H1 (cell line): Measurements from ENCODE around the gene CFAP92. TPM values are rescaled to one million over a fixed set of nuclear protein-coding genes. Genes with fewer than 3 reads are reported as not detected.

Source experiments
- CTCF ChIA-PET: fragments of 300-600 bp; sonication (Branson Sonifier 250); formaldehyde crosslinking; loops from one replicate; lab custom pipeline; 2021; ENCODE audit not compliant: partially characterized antibody; lab: Charles Lee
- POLR2A ChIA-PET: fragments of 300-600 bp; sonication (Branson Sonifier 250); formaldehyde crosslinking; loops from one replicate; lab custom pipeline; 2021; ENCODE audit warnings: inconsistent platforms; ENCODE audit not compliant: partially characterized antibody; lab: Charles Lee
- DNase-seq, 2 experiments: peaks; one replicate each; pipeline versions ENCODE4 v3.0.0 to v3.0.0-alpha.2; 2010 to 2022; ENCODE audit warnings: low spot score in 2 of 2, low read depth in 1 of 2, mixed read lengths in 1 of 2
- FAIRE-seq: peaks from 2 replicates; lab custom pipeline; 2011; peaks lifted over from hg19 to GRCh38; lab: Jason Lieb, UNC
- H2AFZ ChIP-seq: 2 replicates; pipeline ENCODE4 v1.8.1; 2012; ENCODE audit warnings: low read length, inconsistent platforms
- H2AK5ac ChIP-seq: 2 replicates; pipeline ENCODE4 v1.6.1; 2013; ENCODE audit warnings: low read depth, low read length
- H2BK120ac ChIP-seq: replicated peaks from 2 replicates; pipeline ENCODE3; 2013; ENCODE audit warnings: low read depth, low read length, inconsistent platforms
- H2BK12ac ChIP-seq: 2 replicates; pipeline ENCODE4 v1.6.1; 2013; ENCODE audit warnings: low read depth, low read length
- H2BK15ac ChIP-seq: 2 replicates; pipeline ENCODE4 v1.6.1; 2013; ENCODE audit warnings: low read length
- H2BK20ac ChIP-seq: 2 replicates; pipeline ENCODE4 v1.6.1; 2013; ENCODE audit warnings: low read length
- H2BK5ac ChIP-seq: 2 replicates; pipeline ENCODE4 v1.6.1; 2013; ENCODE audit warnings: low read depth, low read length
- H3K14ac ChIP-seq: 2 replicates; pipeline ENCODE4 v1.6.1; 2013; ENCODE audit warnings: inconsistent platforms; ENCODE audit not compliant: insufficient read length
- H3K18ac ChIP-seq: 2 replicates; pipeline ENCODE4 v1.6.1; 2013; ENCODE audit warnings: low read length; ENCODE audit errors: extremely low read depth
- H3K23ac ChIP-seq: 2 replicates; pipeline ENCODE4 v1.6.1; 2013; ENCODE audit warnings: inconsistent platforms; ENCODE audit not compliant: insufficient read length
- H3K23me2 ChIP-seq: 2 replicates; pipeline ENCODE4 v1.6.1; 2013; ENCODE audit warnings: low read depth, low read length
- H3K27ac ChIP-seq: 2 replicates; pipeline ENCODE4 v1.6.1; 2011; ENCODE audit warnings: low read depth, low read length, inconsistent platforms
- H3K27me3 ChIP-seq, 4 experiments: replicated peaks in 1 of 4; 1 replicate in 1 of 4; 2 replicates in 3 of 4; pipeline versions ENCODE4 v1.6.1 to v1.8.1; 2011 to 2013; ENCODE audit warnings: low read length in 3 of 4, mild to moderate bottlenecking in 3 of 4, inconsistent platforms in 2 of 4, mixed read lengths in 2 of 4, moderate library complexity in 1 of 4; ENCODE audit not compliant: control insufficient read depth in 3 of 4, insufficient read depth in 3 of 4; ENCODE audit errors: extremely low read depth in 1 of 4
- H3K36me3 ChIP-seq, 4 experiments: 2 replicates each; pipeline versions ENCODE4 v1.6.1 to v1.8.1; 2011 to 2013; ENCODE audit warnings: mild to moderate bottlenecking in 4 of 4, low read length in 3 of 4, moderate library complexity in 2 of 4, control low read depth in 1 of 4, inconsistent platforms in 1 of 4; ENCODE audit not compliant: insufficient read depth in 4 of 4, control insufficient read depth in 2 of 4
- H3K4ac ChIP-seq: replicated peaks from 2 replicates; pipeline ENCODE3; 2013; ENCODE audit warnings: low read length, low read depth, mixed read lengths, inconsistent platforms; ENCODE audit not compliant: insufficient read length
- H3K4me1 ChIP-seq, 4 experiments: replicated peaks in 1 of 4; 1 replicate in 1 of 4; 2 replicates in 3 of 4; pipeline versions ENCODE4 v1.6.1 to v1.8.1; 2011 to 2013; ENCODE audit warnings: low read length in 3 of 4, inconsistent platforms in 2 of 4, mixed read lengths in 1 of 4; ENCODE audit not compliant: insufficient read depth in 4 of 4, control insufficient read depth in 3 of 4
- H3K4me2 ChIP-seq, 2 experiments: 2 replicates each; pipeline versions ENCODE4 v1.6.1 to v1.8.1; 2011 to 2013; ENCODE audit warnings: low read depth in 2 of 2, low read length in 2 of 2, control low read depth in 1 of 2, inconsistent platforms in 1 of 2, mild to moderate bottlenecking in 1 of 2; ENCODE audit not compliant: insufficient read depth in 1 of 2
- H3K4me3 ChIP-seq, 4 experiments: fragments of 200-600, 300-600 bp in 1 of 4; sonication (generic), shearing (Covaris generic), sonication (Bioruptor Twin) in 1 of 4; 2 replicates each; pipeline versions ENCODE4 v1.5.1 to v1.8.1; 2011 to 2016; ENCODE audit warnings: low read length in 4 of 4, low read depth in 3 of 4, control low read depth in 2 of 4, inconsistent platforms in 2 of 4, mild to moderate bottlenecking in 2 of 4, mixed read lengths in 1 of 4, moderate library complexity in 1 of 4; ENCODE audit not compliant: insufficient read depth in 2 of 4; ENCODE audit errors: extremely low read depth in 1 of 4
- H3K56ac ChIP-seq: replicated peaks from 2 replicates; pipeline ENCODE3; 2013; ENCODE audit warnings: low read depth, mild to moderate bottlenecking, mixed read lengths, low read length, inconsistent platforms; ENCODE audit not compliant: insufficient read length
- H3K79me1 ChIP-seq: 2 replicates; pipeline ENCODE4 v1.6.1; 2013; ENCODE audit warnings: low read depth, low read length, control low read depth
- H3K79me2 ChIP-seq, 2 experiments: 2 replicates each; pipeline versions ENCODE4 v1.6.1 to v1.8.1; 2012 to 2013; ENCODE audit warnings: low read length in 2 of 2, mild to moderate bottlenecking in 2 of 2, inconsistent platforms in 1 of 2; ENCODE audit not compliant: insufficient read depth in 2 of 2, control insufficient read depth in 1 of 2
- H3K9ac ChIP-seq, 4 experiments: replicated peaks in 1 of 4; 1 replicate in 1 of 4; 2 replicates in 3 of 4; pipeline versions ENCODE4 v1.6.1 to v1.8.1; 2011 to 2013; ENCODE audit warnings: low read depth in 3 of 4, low read length in 3 of 4, control low read depth in 2 of 4, mild to moderate bottlenecking in 2 of 4, moderate library complexity in 2 of 4, inconsistent platforms in 1 of 4; ENCODE audit errors: extremely low read depth in 1 of 4
- H3K9me3 ChIP-seq, 2 experiments: 2 replicates each; pipeline versions ENCODE4 v1.6.1 to v1.8.1; 2012 to 2013; ENCODE audit warnings: mild to moderate bottlenecking in 2 of 2, moderate library complexity in 2 of 2, control low read depth in 1 of 2, inconsistent platforms in 1 of 2, low read depth in 1 of 2, low read length in 1 of 2, mixed read lengths in 1 of 2; ENCODE audit not compliant: insufficient read depth in 2 of 2
- H4K20me1 ChIP-seq, 2 experiments: replicated peaks in 1 of 2; 2 replicates each; pipeline versions ENCODE3 to v1.8.1; 2011 to 2013; ENCODE audit warnings: inconsistent platforms in 2 of 2, low read length in 2 of 2, mild to moderate bottlenecking in 1 of 2; ENCODE audit not compliant: insufficient read depth in 2 of 2, control insufficient read depth in 1 of 2
- H4K5ac ChIP-seq: 2 replicates; pipeline ENCODE4 v1.6.1; 2013; ENCODE audit warnings: low read length, low read depth, mixed read lengths, inconsistent platforms; ENCODE audit not compliant: insufficient read length
- H4K8ac ChIP-seq: 2 replicates; pipeline ENCODE4 v1.8.0; 2013; ENCODE audit warnings: mild to moderate bottlenecking, moderate library complexity, low read length, inconsistent platforms; ENCODE audit not compliant: insufficient read depth; ENCODE audit errors: extremely low read depth
- H4K91ac ChIP-seq: replicated peaks from 2 replicates; pipeline ENCODE3; 2013; ENCODE audit warnings: low read length, mixed read lengths, inconsistent platforms; ENCODE audit not compliant: insufficient read length
- SIX5 ChIP-seq: IDR thresholded peaks from 2 replicates; pipeline ENCODE4 v1.6.1; 2011; ENCODE audit warnings: mild to moderate bottlenecking, low read depth, low read length
- TBP ChIP-seq: IDR thresholded peaks from 2 replicates; pipeline ENCODE4 v1.6.1; 2011; ENCODE audit warnings: low read depth, low read length, improper control_type of control experiment
- WGBS, 2 experiments: shearing (Covaris generic) in 1 of 2; methylation state at CpG; one replicate each; pipeline versions ENCODE4 v1.1.6 to v1.1.7; 2013 to 2015; ENCODE audit warnings: low lambda C conversion rate in 2 of 2, mixed read lengths in 2 of 2, inconsistent platforms in 1 of 2, low coverage in 1 of 2, missing lambda C conversion rate in 1 of 2; ENCODE audit not compliant: insufficient replicate concordance in 2 of 2, insufficient coverage in 1 of 2, insufficient read length in 1 of 2; ENCODE audit errors: extremely low coverage in 1 of 2, missing lambda C conversion rate in 1 of 2; 5-methylcytosine and 5-hydroxymethylcytosine counted together
- polyA plus RNA-seq, 7 experiments: library from polyadenylated mRNA; depleted of rRNA in 3 of 7; stranded (reverse) in 5 of 7; unstranded in 2 of 7; fragments of >200 nt in 5 of 7; fragments of 200-250 nt in 2 of 7; gene quantifications; 1 replicate in 5 of 7; 2 replicates in 1 of 7; 4 replicates in 1 of 7; pipeline versions ENCODE4 v1.2.1 to v1.2.3, GENCODE V29; 2011 to 2013; ENCODE audit warnings: missing spikeins in 2 of 7, mixed read lengths in 2 of 7
- total RNA-seq: library from RNA; stranded (reverse); fragmentation: NEBNext Ultra II Directional; extraction: Animal tissue kit (Norgen Biotek cat#: 25700); gene quantifications from 2 replicates; pipeline ENCODE4 v1.2.1, GENCODE V29; 2021
- TF ChIP-seq, protein P1 (sequence below): IDR thresholded peaks from 2 replicates; pipeline ENCODE4 v1.6.1; 2012; ENCODE audit warnings: inconsistent platforms

CFAP92 gene
- total and polyA plus RNA-seq, 2 of the 8 experiments (the other 6 are each of a cell fraction or from before 2014, with no cell fraction given) = 0.77 to 2.0 TPM

DNA sequence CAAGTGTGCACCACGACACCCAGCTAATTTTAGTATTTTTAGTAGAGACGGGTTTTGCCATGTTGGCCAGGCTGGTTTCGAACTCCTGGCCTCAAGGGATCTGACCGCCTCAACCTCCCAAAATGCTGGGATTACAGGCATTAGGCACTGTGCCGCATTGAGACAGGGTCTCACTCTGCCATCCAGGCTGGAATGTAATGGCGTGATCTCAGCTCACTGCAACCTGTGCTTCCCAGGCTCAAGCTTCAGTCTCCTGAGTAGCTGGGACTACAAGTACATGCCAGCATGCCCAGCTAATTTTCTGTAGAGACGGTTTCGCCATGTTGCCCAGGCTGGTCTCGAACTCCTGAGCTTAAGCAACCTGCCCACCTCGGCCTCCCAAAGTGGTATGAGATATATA, 62.8 kb downstream of the CFAP92 start:
- Histone ChIP-seq H3K23me2 (no peaks in the 10 kb centered on the region), H3K9me3 (peaks cover 12 to 22% of the 10 kb centered on the region in 2 experiments), H3K27ac (no peak overlapping the region), H4K8ac (no peak overlapping the region), H3K4me3 (no peak overlapping the region), H3K56ac (no peak overlapping the region), H3K36me3 (no peaks in the 10 kb centered on the region)
- TF ChIP-seq SIX5 = no peak
- TF ChIP-seq, protein P1, sequence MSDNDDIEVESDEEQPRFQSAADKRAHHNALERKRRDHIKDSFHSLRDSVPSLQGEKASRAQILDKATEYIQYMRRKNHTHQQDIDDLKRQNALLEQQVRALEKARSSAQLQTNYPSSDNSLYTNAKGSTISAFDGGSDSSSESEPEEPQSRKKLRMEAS = no peak
- TF ChIP-seq TBP = no peak
- TF ChIP-seq, all 59 proteins: peak for 0
- Histone ChIP-seq H3K4me1 (no peaks in the 10 kb centered on the region), H2AK5ac (no peak overlapping the region), H3K79me1 (no peaks in the 10 kb centered on the region), H4K20me1 (no peaks in the 10 kb centered on the region), H2AFZ (no peak overlapping the region), H4K5ac (no peak overlapping the region), H3K27me3 (no peaks in the 10 kb centered on the region), H3K9ac (no peak overlapping the region), H3K23ac (no peak overlapping the region), H3K4ac (no peak overlapping the region), H3K18ac (no peak overlapping the region), H3K79me2 (no peaks in the 10 kb centered on the region), H2BK5ac (no peak overlapping the region), H4K91ac (no peak overlapping the region), H2BK20ac (no peak overlapping the region), H3K4me2 (no peak overlapping the region), H2BK15ac (no peak overlapping the region), H2BK12ac (no peak overlapping the region), H2BK120ac (no peak overlapping the region), H3K14ac (no peak overlapping the region)
- POLR2A ChIA-PET = interaction anchor here (0.6 to 4.5 kb wide), 4 partner anchors 8 to 17 kb away, joined by 3 to 14 read pairs (median 7); no protein-coding TSS in a partner anchor
- DNase-seq = no peak
- no peak for FAIRE-seq
- CTCF ChIA-PET = interaction anchor here (1.3 to 1.6 kb wide), 2 partner anchors 11 to 76 kb away, joined by 3 to 5 read pairs; no protein-coding TSS in a partner anchor
- 93% methylated on average over 10 of the region's 10 CpGs; no CpG with 5 or more reads in 1 of the 2 experiments for WGBS, 2 experiments
